ENCODE results near the gene SESTD1. TPM values are rescaled to one million over a fixed set of nuclear protein-coding genes. Genes with fewer than 3 reads are reported as not detected.

SESTD1 gene
- total and polyA plus RNA-seq, 2 of the 8 experiments (the other 6 are each of a cell fraction or from before 2014, with no cell fraction given) = 5.2 to 49.6 TPM

DNA sequence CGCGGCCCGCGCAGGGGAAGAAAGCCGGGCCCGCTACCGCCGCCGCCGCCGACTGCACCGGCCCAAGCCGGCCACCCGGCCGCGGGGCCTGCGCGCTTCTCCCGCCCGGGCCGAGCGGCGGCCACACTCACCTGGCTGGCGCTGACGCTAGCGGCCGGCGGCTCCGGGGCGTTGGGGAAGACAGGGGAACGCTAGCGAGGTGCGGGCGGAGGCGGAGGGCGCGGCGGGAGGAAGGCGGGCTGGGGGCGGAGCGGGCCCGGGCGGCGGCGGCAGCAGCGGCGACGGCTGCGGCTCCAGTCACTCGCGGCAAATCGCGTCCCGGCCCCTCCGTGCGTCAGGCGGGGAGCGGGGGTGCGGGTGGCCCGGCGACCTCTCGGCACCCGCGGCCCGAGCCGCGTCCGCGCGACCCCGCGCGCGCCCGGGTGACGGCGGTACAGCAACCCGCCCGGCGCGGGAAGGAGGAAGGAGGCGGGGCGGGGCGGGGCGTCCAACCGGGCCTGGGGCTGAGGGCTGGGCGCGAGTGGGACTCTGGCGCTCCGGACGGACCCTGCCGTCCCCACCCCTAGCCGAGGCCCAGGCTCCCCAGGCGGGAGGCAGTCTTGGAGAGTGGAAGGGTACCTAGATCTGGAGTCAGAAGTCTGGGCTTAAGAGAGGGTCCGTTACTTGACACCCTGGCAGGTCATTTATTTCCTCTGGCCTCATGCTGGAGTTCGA lies at the start of gene SESTD1 (continued):
- peak; percentile 67; the same call in 1 of the 2 replicates for TF ChIP-seq KDM1A (IDR thresholded peaks at IDR 0.05; ENCODE audit: borderline replicate concordance, low read length)
- TF ChIP-seq E2F6 (IDR thresholded peaks at IDR 0.05) = peak; percentile 71; the same call in 1 of the 2 replicates
- no peak for TF ChIP-seq KDM5A (IDR thresholded peaks at IDR 0.05; ENCODE audit: low read length)
- no peak for TF ChIP-seq TCF12 (IDR thresholded peaks at IDR 0.05; ENCODE audit: low read depth, low read length)
- peak; percentile 21 to 56 for TF ChIP-seq POLR2A (IDR thresholded peaks at IDR 0.05; ENCODE audit: control extremely low read depth in 1 of 2, low read depth in 2 of 2, low read length in 2 of 2)
- no peak for TF ChIP-seq SUZ12 (IDR thresholded peaks at IDR 0.05; ENCODE audit: low read length)
- TF ChIP-seq GTF2F1 (IDR thresholded peaks at IDR 0.05; ENCODE audit: borderline replicate concordance, low read depth, low read length) = no peak
- TF ChIP-seq TEAD4 (IDR thresholded peaks at IDR 0.05; ENCODE audit: low read depth, low read length) = no peak
- no peak for TF ChIP-seq BACH1 (IDR thresholded peaks at IDR 0.05; ENCODE audit: low read length)
- no peak for TF ChIP-seq JUN (IDR thresholded peaks at IDR 0.05; ENCODE audit: low read depth, low read length)
- TF ChIP-seq ASH2L (IDR thresholded peaks at IDR 0.05; ENCODE audit: low read length) = peak; percentile 49
- peak; percentile 60; the same call in 1 of the 2 replicates for TF ChIP-seq TAF1 (IDR thresholded peaks at IDR 0.05; ENCODE audit: low read depth, low read length)
- TF ChIP-seq CBX5 (IDR thresholded peaks at IDR 0.05; ENCODE audit: low read depth, low read length) = no peak
- TF ChIP-seq KDM4A (IDR thresholded peaks at IDR 0.05; ENCODE audit: low read depth, low read length, severe bottlenecking) = peak; percentile 68
